Stimulated activated naive CD4-positive, alpha-beta T cell (primary cell): Measurements from ENCODE around the gene NOX4.
"Not testable (repeated sequence)": the region's sequence is repeated elsewhere in the genome, so short reads cannot be mapped to it uniquely, and the experiment has no call there.

Experiments used
- DNase-seq, 6 experiments: peaks; one replicate each; lab custom pipeline; 2025; lab: John Stamatoyannopoulos, UW

NOX4 gene

GRCh38 chr11:89379976-89380771 lies 111.0 kb downstream of the NOX4 start:
- DNase-seq: not testable (repeated sequence)

GRCh38 chr11:89378986-89379385 lies 112.2 kb downstream of the NOX4 start:
- DNase-seq: not testable (repeated sequence)

- not testable (repeated sequence) for DNase-seq
These were observed 121.8 kb downstream of the NOX4 start for GRCh38 chr11:89369356-89369755.

- not testable (repeated sequence) for DNase-seq
These were observed 126.3 kb downstream of the NOX4 start for GRCh38 chr11:89364856-89365255.

- no peak for DNase-seq
These were observed 129.4 kb downstream of the NOX4 start for GRCh38 chr11:89361734-89362133.

- not testable (repeated sequence) for DNase-seq
These were observed 132.0 kb downstream of the NOX4 start for GRCh38 chr11:89359208-89359607.

- DNase-seq: no peak
These were observed 132.4 kb downstream of the NOX4 start for GRCh38 chr11:89358761-89359160.

GRCh38 chr11:89355646-89356045 lies 135.5 kb downstream of the NOX4 start:
- DNase-seq: no peak

- DNase-seq: not testable (repeated sequence)
These were observed 136.7 kb downstream of the NOX4 start for GRCh38 chr11:89354513-89354912.

- DNase-seq: no peak
These were observed 144.1 kb downstream of the NOX4 start for GRCh38 chr11:89347071-89347470.

- no peak for DNase-seq
These were observed 144.6 kb downstream of the NOX4 start for GRCh38 chr11:89346601-89347000.

- not testable (repeated sequence) for DNase-seq
These were observed 148.1 kb downstream of the NOX4 start for GRCh38 chr11:89342880-89343572.

GRCh38 chr11:89340450-89340849 lies 150.7 kb downstream of the NOX4 start:
- not testable (repeated sequence) for DNase-seq

GRCh38 chr11:89338073-89338472 lies 153.1 kb downstream of the NOX4 start:
- DNase-seq: not testable (repeated sequence)

- DNase-seq: not testable (repeated sequence)
These were observed 154.0 kb downstream of the NOX4 start for GRCh38 chr11:89337100-89337650.

GRCh38 chr11:89333704-89334103 lies 157.5 kb downstream of the NOX4 start:
- DNase-seq: not testable (repeated sequence)

- DNase-seq: not testable (repeated sequence)
These were observed 159.2 kb downstream of the NOX4 start for GRCh38 chr11:89331940-89332339.

- DNase-seq: no peak
These were observed 163.3 kb downstream of the NOX4 start for GRCh38 chr11:89327885-89328284.

GRCh38 chr11:89321401-89321800 lies 169.8 kb downstream of the NOX4 start:
- no peak for DNase-seq

GRCh38 chr11:89310607-89311006 lies 180.6 kb downstream of the NOX4 start:
- DNase-seq: not testable (repeated sequence)

- not testable (repeated sequence) for DNase-seq
These were observed 181.7 kb downstream of the NOX4 start for GRCh38 chr11:89309321-89309985.

GRCh38 chr11:89308272-89308671 lies 182.9 kb downstream of the NOX4 start:
- not testable (repeated sequence) for DNase-seq
